K562 treated with DMSO at 1 percent for 24 hours (cell line): ENCODE measurements around the gene POLR1E. TPM values are rescaled to one million over a fixed set of nuclear protein-coding genes. Genes with fewer than 3 reads are reported as not detected.

Source experiments
- total RNA-seq: library from RNA; unstranded; fragments of 300-600 nt; gene quantifications from 2 replicates; pipeline ENCODE4 v1.2.3, GENCODE V29; 2022; ENCODE audit warnings: low read depth; ENCODE audit not compliant: insufficient read depth

POLR1E gene, protein sequence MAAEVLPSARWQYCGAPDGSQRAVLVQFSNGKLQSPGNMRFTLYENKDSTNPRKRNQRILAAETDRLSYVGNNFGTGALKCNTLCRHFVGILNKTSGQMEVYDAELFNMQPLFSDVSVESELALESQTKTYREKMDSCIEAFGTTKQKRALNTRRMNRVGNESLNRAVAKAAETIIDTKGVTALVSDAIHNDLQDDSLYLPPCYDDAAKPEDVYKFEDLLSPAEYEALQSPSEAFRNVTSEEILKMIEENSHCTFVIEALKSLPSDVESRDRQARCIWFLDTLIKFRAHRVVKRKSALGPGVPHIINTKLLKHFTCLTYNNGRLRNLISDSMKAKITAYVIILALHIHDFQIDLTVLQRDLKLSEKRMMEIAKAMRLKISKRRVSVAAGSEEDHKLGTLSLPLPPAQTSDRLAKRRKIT
- total RNA-seq, result 29.0 and 32.6 TPM in 2 replicates

DNA sequence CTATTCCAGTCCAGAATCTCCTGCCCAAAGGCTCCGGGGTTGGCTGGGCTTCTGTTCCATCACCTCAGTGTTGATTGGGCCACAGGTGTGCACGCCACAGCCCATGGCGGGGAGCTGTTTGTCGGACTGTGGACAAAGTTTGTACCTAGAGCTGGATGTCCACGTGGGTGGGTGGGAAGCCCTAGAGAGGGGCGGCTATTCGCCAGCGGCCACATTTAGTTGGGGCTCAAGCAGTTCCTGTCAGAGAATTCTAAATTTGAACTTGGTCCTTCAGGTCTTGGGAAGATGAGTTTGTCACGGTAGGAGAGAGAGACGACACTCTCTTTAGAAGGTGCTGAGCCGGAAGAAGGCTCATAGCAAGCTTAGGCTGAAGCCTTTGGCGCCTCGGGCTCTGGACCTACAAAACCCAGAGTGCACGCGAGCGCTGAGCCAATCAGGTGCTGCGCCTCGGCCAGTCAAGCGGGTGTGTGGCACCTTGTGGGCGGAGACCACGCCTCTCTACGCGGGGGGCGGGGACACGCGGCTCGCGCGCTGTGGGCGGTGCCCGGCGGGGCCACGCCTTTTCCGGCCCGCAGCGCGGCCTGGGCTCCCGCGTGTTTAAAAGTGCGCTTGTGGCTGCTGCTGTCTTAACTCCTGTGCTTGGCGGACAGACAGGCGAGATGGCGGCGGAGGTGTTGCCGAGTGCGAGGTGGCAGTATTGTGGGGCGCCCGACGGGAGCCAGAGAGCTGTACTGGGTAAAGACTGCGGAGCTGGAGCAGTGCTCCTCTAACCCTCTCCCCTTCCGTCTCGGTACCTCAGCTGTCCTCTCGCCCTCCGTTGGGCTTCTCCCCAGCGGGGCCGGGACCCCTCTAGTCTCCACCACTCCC is at the start of gene POLR1E:
Gene POLR1E, plus strand, starts transcription at position 560 of the 867 bp plus-strand sequence. Its CDS starts 100 bp downstream, at position 660.

GRCh38 chr9:37465249-37466036 is 20.3 kb upstream of the POLR1E start, which contains the start of gene ZBTB5:
Gene ZBTB5, minus strand, starts transcription at chr9:37465450. Its CDS starts 22,899 bp downstream, at chr9:37442551.

Other genes starting within 250 kb of the POLR1E start
- gene GRHPR, start 63.3 kb upstream of the POLR1E start, total RNA-seq, result 216 and 227 TPM in 2 replicates
- gene ZBTB5, start 20.5 kb upstream of the POLR1E start, total RNA-seq, result 18.6 and 18.7 TPM in 2 replicates
- gene FBXO10, start 90.4 kb downstream of the POLR1E start, total RNA-seq, result 9.5 and 9.9 TPM in 2 replicates
- 120 and 129 TPM in 2 replicates for gene TOMM5, start 106.6 kb downstream of the POLR1E start, total RNA-seq
- not detected in 2 replicates for gene FRMPD1, start 165.0 kb downstream of the POLR1E start, total RNA-seq